Epithelial cell of esophagus (primary cell): Measurements from ENCODE around the gene PLSCR3.
A peak's percentile ranks its signal among the peaks of the same experiment; 100 is the strongest.
"Not testable (repeated sequence)": the region's sequence is repeated elsewhere in the genome, so short reads cannot be mapped to it uniquely, and the experiment has no call there.

Source experiments
- DNase-seq: peaks from one replicate; pipeline ENCODE4 v3.0.0; 2010; ENCODE audit warnings: low read depth
- H3K4me3 ChIP-seq: 2 replicates; pipeline ENCODE4 v1.5.1; 2011; ENCODE audit warnings: mild to moderate bottlenecking, low read length, control low read depth
- TF ChIP-seq, protein P1 (sequence below): IDR thresholded peaks from 2 replicates; pipeline ENCODE4 v1.5.1; 2011; ENCODE audit warnings: low read depth, mild to moderate bottlenecking, low read length, control low read depth, inconsistent platforms; ENCODE audit not compliant: insufficient read depth; ENCODE audit errors: missing control alignments

PLSCR3 gene

DNA sequence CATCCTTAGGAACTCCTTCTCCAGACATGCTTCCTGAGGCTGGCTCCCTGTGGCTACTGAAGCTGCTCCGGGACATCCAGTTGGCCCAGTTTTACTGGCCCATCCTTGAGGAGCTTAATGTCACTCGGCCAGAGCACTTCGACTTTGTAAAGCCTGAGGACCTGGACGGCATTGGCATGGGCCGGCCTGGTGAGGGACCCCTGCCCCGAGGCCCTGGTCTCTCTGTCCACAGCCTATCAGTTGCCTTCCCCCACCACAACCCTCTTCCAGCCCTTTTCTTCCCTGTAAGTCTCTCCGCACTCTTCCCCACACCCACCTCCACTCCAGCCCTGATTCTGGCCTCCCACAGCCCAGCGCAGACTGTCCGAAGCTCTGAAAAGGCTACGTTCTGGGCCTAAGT is 11.4 kb downstream of the PLSCR3 start:
- DNase-seq: no peak
- TF ChIP-seq, protein P1, sequence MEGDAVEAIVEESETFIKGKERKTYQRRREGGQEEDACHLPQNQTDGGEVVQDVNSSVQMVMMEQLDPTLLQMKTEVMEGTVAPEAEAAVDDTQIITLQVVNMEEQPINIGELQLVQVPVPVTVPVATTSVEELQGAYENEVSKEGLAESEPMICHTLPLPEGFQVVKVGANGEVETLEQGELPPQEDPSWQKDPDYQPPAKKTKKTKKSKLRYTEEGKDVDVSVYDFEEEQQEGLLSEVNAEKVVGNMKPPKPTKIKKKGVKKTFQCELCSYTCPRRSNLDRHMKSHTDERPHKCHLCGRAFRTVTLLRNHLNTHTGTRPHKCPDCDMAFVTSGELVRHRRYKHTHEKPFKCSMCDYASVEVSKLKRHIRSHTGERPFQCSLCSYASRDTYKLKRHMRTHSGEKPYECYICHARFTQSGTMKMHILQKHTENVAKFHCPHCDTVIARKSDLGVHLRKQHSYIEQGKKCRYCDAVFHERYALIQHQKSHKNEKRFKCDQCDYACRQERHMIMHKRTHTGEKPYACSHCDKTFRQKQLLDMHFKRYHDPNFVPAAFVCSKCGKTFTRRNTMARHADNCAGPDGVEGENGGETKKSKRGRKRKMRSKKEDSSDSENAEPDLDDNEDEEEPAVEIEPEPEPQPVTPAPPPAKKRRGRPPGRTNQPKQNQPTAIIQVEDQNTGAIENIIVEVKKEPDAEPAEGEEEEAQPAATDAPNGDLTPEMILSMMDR: no peak
- no peak overlapping the region for H3K4me3 ChIP-seq

DNA sequence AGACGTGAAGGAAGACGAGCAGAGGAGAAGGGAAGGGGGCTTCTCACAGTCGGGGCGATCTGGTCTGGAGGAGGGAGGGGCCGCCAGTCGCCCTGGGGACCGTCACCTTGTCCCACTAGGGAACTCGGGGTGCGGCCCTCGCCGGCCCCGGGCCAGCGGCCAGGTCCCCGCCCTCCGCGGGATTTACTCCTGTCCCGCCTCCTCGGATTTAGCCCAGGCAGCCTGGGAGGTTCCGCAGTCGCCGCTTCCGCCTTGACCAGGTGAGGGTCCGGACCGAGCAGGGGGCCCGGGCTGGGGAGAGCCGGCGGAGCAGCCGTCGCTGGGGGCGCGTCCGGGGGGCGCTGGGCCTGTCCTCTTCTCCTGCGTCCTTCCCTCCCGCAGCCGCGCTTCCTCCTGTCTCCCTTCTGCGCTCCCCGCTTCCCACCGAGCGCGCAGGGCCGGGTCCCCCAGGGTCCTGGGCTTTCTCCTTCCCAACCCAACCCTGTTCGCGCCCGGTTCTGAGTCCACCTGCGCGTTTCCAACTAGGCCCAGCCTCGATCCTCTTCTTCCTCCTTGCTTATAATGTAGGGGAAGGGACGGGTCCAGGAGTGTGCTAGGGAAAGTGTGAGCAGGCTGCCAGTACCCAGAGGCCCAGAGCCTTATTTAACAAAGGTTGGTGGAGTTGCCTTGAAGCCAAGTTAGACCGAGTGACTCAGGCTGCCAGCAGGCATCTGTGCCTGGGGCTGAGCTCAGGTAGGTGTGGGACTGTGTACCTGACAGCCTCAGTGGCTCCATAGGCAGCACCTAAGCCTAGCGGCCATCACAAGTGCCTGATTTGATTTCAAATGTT is 13.3 kb downstream of the PLSCR3 start, which contains the start of gene TNK1:
TNK1 (plus strand) TSS at position 235 of the 829 bp plus-strand sequence. CDS start 1,838 bp downstream, outside the sequence.
- DNase-seq: peak; percentile 65
- TF ChIP-seq, protein P1: peak; percentile 26
- peak within 1 kb of the TSS; percentile 54 for H3K4me3 ChIP-seq

DNA sequence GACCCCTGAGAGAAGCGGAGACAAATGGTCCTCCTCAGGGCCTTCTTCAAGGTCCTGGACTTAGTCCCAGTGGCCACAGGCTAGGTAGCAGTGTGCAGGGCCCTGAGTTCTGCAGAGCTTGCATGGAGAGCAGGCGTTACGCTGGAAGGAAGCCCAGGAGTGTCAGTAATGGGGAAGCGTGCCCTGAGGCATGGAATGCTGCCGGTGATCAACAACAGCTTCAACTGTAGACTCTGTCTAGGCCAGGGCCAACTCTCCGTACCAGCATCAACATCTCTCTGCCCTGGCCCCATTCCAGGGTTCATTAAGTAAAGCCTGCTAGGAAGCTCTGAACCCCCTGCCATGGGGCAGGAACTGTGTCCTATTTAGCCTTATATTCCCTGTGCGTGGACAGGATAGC is 14.0 kb downstream of the PLSCR3 start:
- peak; percentile 46 for DNase-seq
- peak overlapping the region; percentile 54 for H3K4me3 ChIP-seq
- TF ChIP-seq, protein P1: no peak

DNA sequence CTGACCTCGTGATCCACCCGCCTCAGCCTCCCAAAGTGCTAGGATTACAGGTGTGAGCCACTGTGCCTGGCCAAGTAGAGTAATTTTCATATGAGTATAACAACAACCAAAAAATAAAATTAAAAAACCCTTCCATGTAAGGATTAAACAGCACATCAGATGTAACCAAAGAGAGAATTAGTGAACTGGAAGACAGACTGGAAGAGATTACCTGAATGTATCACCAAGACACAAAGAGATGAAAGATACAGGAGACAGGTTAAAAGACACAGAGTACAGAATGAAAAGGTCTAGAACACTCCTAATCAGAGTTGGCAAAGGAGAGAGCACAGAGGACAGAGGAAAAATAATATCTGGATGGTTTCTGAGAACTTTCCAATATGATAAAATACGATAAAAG is 15.2 kb downstream of the PLSCR3 start:
- TF ChIP-seq, protein P1: no peak
- no peak for DNase-seq
- no peak overlapping the region for H3K4me3 ChIP-seq

DNA sequence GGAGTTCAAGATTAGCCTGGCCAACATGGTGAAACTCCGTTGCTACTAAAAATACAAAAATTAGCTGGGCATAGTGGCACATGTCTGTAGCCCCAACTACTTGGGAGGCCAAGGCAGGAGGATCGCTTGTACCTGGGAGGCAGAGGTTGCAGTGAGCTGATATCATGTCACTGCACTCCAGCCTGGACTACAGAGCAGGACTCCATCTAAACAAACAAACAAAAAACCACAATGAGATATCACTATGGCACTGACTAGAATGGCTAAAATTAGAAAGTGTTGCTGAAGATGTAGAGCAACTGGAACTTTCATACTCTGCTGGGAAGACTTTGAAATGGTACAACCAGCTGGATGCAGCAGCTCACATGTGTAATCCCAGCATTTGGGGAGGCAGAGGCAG is 20.0 kb downstream of the PLSCR3 start:
- H3K4me3 ChIP-seq: no peak overlapping the region
- TF ChIP-seq, protein P1: no peak
- no peak for DNase-seq

DNA sequence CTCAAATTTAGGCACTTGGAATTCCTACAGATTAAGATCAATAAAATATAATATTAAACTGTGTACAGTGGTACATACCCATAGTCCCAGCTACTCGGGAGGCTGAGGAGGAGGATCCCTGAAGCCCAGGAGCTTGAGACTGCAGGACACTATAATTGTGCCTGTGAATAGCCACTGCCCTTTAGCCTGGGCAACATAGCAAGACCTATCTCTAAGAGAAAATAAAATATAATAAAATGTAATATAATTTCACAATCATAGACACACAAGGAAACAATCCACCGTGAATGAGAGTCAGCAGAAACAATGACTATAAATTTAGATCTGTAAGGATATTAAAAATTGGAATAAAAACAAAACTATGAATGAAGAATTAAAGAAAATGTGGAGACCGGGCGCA is 23.5 kb downstream of the PLSCR3 start:
- DNase-seq: no peak
- H3K4me3 ChIP-seq: no peak overlapping the region
- TF ChIP-seq, protein P1: no peak

DNA sequence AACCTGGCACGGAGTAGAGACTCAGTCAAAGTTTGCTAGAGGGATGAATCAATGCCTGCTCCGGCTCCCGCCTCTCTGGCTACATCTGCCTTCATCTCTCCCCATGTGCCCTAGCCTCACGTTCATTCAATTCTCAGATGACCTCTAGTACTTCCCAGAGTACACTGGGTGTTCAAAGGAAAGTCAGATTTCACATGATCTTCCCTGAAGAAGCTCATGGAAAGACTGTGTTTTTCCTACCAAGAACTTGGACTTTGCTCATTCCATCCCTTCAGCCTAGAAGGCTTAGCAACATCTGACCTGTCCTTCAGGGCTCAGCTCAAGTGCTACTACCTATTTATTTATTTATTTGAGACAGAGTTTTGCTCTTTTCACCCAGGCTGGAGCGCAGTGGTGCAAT is 24.5 kb downstream of the PLSCR3 start:
- H3K4me3 ChIP-seq: no peak overlapping the region
- no peak for DNase-seq
- TF ChIP-seq, protein P1: no peak

DNA sequence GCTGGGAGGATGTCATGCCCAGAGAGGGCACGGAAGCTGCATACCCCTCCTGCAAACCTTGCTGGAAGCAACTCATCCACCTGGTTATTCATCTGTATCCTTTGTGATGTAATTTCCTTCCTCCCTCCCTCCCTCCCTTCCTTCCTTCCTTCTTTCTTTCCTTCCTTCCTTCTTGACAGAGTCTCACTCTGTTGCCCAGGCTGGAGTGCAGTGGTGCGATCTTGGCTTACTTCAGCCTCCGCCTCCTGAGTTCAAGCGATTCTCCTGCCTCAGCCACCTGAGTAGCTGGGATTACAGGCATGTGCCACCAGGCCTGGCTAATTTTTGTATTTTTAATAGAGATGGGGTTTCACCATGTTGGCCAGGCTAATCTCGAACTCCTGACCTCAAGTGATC is 25.7 kb downstream of the PLSCR3 start:
- H3K4me3 ChIP-seq, DNase-seq: not testable (repeated sequence)
